Stimulated activated CD4-positive, alpha-beta T cell treated with anti-CD3 and anti-CD28 coated beads, TNF-alpha, amount 100 ng/mL, for 4 hours (primary cell): Measurements from ENCODE around the gene GPC5.
"Not testable (repeated sequence)": the region's sequence is repeated elsewhere in the genome, so short reads cannot be mapped to it uniquely, and the experiment has no call there.

ENCODE experiments used
- DNase-seq, 3 experiments: peaks; one replicate each; pipeline ENCODE4 v3.0.0-alpha.2; 2020; ENCODE audit warnings: low read depth in 3 of 3

Gene GPC5

DNA sequence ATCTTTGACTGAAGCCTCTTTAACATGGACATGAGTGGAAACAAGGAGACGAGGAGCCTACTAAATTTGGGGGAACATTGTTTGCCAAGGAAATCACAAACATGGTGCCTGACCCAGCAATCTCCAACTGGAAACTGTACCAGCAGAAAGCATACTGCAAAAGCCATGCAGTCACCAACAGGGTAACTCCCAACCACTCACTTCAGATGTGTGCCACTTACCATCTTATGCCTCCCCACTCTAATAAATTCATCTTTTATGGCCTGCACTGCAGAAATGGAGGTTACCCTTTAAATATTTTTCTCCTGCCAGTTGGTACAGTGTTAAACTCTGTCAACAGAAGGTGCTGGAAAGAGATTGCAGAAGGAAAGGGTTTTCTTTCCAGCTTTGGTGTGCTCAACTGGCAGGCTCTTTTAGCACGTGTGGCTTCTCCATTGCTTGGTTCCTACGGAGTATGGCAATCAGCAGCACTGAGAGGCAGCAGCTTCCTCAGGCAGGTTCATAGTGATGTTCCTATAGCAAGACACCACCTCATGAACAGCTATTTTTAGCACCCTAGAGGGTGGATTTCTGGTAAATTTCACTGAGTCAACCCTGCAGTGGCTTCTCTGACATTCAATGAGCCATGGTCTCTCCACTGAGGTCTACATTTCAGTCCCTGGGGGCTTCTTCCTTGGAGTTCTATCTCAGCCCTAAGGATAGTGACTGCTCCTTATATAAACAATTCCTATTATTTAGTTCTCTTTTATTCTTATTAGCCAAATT lies 29.6 kb upstream of the GPC5 start:
- no peak for DNase-seq

DNA sequence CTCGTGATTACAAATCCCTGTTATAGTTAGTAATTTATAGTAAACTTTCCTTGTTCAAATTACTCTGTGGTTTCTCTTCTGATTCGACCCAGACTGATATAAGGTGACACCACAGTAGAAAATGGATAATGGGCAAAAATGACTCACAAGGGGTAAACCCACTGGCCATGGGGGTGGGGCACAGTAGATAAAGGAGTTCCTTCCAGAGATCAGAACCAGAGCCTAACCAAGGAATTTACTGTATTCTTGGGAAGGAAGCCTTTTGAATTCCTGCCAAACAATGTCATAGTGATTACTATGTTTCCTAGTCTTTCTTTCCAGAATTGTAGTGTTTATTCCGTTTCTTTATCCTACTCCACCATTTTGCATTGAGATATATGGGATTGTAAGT lies 29.0 kb upstream of the GPC5 start:
- DNase-seq: no peak

DNA sequence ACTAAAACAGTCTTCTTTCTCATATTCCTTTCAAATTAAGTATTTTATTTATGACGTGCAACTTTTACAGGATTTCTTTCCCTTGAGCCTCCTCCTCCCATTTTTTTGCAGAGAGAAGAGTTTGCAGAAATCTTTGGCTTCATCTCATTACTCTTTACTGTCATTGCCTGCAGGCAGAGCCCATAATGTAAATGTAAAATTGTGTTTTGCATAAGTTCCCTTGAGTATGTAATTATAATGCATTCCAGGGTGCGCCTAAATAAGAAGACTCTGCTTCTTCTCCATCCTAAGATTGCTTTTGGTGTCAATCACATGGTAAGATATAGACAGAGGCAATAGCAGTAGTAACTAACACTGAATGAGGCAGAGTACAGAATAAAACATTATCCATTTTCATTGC lies 27.9 kb upstream of the GPC5 start:
- DNase-seq: no peak

DNA sequence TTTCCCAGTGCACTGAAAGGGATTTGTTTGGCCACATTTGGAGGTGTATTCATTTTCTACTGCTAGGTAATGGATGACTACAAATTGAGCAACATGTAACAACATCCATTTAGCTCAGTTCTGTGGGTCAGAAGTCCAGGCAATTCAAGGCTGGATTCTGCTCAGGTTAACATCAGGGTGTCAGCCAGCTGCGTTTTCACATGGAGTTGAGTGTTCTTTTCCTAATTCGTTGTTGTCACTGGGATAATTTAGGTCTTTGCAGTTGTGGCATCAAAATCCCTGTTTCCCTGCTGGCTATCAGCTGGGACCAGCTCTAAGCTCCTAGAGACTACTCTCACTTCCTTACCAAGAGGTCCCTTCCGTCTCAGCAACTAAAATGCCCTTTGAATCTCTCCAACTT lies 25.5 kb upstream of the GPC5 start:
- DNase-seq: no peak

DNA sequence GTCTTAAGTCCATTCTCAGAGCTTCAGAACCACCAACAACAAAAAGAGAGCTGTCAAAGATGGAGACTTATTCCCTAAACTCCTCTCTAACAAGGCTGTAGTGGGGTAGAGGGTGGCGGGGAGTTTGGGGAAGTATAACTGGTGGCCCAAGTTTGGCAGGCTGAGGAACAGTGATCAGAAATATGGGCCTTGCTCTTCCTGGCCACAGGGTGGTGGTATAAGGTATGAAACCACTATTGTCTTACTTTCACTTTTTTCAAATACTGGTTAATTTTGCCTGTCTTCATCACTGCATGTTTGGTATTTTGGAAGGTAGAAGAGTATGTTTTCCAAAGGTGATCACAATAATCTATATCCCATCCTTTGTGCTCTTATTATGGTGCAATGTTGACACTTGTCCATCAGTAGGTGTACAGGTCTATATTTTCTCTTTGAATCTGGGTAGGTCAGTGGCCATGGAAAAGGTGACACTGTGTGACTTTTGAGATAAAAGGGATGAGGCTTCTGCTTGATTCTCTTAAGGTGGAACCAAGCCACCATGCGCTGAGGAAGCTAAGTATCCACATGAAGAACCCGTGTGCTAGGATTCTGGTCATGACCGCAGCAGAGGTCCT lies 23.2 kb upstream of the GPC5 start:
- no peak for DNase-seq

DNA sequence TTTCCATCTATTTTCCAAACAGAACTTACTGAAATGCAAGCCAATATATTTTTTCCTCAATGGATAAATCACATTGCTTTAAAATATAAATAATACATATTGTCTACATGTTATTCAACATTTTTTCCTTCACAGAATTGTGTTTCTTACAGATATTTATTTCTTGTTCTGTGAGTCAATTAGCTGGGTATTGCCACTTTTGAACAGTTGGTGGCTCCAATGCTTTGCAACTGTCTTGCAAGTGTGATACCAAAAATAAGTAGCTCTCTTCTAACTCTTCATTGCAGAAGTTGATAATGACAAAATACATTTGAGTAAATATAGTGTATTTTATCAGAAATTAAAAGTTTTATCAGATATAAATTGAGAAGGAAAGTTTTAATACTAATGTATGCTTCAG lies 17.1 kb upstream of the GPC5 start:
- DNase-seq: no peak

DNA sequence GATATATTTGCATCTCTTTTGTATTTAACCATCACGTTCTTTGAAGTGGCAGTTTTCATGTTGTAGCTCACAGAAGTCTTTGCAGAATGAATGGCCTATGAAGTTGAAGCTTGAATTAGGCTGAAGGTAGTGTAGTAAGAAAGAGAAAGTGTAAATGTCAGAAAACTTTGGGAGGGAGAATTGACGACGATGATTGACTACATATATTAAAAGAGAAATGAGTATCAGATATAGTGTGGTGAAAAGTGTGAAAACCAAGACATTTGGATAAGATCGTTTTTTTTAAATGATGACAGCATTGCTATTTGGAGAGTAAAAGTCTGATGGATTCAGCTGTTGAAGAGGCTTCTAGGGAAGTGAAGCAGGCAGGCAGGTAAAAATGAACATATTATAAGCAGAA lies 14.6 kb upstream of the GPC5 start:
- DNase-seq: no peak

DNA sequence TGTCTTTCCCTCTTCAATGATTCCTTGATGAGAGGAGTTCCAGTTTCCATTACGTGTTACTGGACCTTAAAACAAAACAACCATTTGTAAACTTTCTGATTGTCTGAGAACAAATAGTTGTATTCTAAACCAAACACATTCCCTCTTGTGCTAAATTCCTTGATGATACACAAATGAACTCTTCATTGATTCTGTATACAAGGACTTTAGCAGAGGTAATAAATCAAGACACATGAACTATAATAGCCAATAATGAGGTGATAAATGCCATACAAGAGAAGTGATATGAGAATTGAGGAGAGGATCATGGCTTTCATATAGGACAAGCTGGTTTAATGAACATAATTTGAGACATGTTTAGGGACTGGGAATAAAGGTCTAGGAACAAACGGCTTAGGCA lies 13.5 kb upstream of the GPC5 start:
- no peak for DNase-seq

DNA sequence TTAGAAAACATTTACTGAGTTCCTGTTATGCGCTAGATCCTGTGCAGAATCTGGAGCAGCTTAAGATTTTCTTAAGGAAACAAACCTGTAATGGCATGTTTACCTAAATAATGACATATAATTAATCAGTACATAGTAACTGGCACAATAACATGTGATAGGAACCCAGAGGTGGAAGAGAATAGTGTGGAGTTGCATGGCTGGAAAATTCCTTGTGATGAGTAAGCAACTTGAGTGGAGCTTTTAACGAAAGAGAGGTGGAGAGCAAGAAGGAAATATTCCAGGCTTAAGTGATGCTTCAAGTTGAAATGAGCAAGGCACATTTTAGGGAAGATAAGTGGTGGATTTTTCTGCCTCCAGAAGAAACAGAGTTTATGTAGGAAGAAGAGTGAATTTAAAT lies 9.2 kb upstream of the GPC5 start:
- no peak for DNase-seq

DNA sequence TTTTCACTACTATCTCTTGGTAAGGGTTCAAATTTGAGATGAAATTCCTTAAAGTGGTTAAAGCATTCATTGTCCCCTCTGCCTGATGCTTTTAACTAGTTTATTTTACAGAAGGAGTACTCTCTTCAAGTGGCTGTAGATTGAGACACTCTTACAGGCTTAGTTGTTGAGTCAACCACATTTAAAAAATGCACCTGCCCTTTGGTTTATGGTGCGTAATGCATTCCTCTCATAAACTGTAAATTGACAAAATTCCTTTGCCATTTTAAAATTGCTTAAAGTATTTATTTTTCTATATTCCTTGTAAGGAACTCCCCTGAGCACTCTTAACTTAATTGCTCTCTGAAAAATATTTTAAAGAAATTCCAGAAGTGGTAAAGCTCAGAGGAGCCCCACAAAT lies 826 bp upstream of the GPC5 start:
- no peak for DNase-seq

DNA sequence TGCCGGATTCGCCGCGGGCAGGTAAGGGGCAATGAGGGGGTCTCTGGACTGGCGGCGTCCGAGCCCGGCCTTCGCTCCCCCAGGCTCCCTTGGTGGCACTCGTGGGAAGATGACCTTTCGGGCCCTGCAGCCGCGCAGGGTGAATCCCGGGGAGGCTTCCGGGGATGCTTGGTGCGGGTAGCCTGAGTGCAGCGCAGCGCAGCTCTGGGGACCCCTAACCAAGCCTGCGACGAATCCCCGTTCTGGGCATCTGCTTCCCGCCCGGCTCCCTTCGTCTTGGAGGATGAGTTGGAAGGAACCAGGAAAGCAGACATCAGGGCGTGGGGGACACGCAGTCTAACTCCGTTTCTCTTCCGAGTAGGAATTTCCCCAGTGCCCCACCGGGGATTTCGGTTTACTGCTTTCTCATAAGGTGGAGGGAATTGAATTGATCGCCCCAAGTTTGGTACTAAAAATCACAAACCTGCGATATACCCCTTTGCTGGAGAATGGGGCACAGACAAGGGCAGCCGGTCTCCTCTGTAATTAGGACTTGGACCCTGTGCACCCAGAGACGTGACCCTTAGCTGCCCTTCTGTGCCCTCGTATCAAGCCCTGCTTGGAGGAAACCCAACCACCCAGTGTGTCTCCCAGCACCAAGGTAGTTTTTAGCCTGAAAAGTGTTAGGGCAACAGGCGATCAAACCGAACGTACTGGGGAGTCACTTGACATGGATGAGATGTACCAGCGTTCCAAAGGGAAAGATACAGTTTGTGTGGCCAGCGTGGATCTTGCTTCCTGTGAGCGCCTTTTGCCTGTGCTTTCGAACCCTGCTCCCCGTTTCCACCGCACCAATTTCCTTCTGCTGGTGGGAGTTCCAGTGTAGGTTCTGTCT lies 1.0 kb downstream of the GPC5 start:
- DNase-seq: no peak

DNA sequence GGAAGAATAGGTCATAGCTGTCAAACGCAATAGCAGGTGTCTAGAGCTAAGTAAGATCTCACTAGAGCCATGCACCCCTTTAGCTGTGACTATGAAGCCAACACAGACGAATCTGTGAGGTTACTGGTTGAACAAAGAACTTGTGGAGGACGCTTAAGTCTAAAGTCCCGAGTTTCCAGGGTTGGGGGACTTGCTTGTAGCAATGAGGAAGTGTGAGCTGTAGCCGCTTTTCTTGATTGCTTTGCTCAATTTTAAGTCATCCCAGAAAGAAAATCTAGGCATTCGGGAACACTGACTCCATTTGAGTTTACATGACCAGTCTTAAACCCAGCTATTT lies 1.6 kb downstream of the GPC5 start:
- no peak for DNase-seq

DNA sequence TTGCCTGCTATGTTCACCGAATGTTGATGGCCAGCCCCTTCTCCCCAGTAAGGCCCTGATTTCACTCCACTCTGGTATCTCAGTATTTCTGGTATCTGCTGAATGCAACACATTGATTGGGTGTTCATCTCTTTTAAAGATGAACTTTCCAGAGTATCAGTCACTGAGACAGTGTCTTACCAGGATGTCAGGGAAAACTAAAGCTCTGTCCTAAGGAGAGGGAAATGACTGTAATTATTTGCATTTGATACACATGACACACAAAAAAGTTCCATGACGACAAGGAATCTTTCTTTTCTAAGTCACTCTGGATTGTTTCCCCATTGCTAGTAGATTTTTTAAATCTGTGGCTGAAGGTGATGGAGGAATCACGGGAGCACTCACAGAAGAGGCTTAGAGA lies 2.2 kb downstream of the GPC5 start:
- DNase-seq: no peak

DNA sequence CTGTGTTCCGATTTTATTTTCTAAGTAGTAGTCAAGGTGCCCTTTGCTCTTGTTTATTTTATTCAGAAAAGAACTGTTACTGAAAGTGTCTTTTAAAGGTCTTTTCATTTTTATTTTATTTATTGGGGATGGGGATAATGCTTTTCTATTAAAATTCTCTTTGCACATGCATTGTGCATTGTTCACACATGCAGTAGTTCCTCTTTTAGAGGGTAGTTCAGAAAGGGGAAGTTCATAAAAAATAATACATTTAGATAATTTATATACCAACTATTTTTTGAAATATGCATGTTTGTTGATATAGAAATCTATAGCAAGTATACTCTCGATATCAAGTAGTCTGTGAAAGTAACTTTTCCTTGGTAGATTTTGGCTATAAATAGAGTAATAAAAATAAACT lies 3.5 kb downstream of the GPC5 start:
- no peak for DNase-seq

DNA sequence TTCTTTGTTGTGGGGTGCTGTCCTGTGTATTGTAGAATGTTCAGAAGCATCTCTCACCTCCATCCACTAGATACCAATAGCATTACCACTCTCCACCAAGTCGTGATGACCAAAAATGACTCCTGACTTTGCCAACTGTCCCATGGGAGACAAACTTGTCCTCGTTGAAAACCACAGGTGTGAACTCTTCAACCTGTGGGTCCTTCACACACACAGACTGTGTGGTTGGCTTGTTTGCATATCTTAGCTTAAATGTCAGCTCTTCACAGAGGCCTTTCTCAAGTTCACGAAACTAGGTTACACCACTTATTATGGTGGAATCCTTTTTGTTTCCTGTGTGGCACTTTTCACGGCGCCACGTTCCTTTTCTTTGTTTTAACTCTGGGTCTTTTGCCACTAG lies 6.8 kb downstream of the GPC5 start:
- no peak for DNase-seq

DNA sequence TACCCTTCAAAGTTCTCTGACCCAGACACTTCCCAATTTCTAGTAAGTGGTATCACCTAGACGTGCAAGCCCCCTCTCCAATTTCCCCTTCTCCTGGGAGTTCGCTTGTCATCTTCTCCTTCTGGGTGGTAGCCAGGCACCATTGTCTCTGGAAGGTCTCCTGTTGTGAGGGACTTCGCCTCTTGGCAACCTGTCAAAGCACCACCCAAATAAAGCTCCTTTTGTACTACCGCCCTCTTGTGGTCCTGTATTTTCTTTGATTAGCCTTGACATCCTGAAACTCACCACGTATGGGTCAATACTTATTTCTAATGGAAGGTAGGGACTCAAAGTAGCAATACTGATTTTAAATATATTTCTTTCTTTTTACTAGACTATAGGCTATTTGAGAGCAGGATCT lies 8.2 kb downstream of the GPC5 start:
- no peak for DNase-seq

DNA sequence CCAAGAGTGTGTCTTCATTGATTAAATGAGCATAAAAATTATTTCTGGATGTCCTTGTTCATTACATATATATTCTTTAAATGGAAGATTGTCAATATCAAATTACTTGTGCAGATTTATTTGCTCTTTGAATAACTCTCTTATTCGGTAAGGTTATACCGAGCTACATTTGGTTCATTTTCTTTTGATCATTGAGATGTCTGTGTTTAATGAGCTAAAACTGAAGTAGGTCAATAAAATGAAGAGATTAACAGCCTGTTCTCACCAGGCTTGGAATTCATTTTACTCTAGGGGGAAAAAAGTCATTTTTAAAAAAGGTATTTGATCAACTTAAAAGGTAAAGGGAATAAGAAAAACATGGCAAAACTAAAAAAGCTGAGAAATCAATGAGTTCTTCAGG lies 10.6 kb downstream of the GPC5 start:
- no peak for DNase-seq

DNA sequence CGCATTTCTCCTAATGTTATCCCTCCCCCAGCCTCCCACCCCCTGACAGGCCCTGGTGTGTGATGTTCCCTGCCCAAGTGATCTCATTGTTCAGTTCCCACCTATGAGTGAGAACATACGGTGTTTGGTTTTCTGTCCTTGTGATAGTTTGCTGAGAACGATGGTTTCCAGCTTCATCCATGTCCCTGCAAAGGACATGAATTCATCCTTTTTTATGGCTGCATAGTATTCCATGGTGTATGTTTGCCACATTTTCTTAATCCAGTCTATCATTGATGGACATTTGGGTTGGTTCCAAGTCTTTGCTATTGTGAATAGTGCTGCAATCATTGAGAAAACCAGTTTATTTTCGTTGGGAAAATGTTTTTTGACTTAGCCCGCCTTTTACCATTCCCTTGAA lies 18.2 kb downstream of the GPC5 start:
- not testable (repeated sequence) for DNase-seq

DNA sequence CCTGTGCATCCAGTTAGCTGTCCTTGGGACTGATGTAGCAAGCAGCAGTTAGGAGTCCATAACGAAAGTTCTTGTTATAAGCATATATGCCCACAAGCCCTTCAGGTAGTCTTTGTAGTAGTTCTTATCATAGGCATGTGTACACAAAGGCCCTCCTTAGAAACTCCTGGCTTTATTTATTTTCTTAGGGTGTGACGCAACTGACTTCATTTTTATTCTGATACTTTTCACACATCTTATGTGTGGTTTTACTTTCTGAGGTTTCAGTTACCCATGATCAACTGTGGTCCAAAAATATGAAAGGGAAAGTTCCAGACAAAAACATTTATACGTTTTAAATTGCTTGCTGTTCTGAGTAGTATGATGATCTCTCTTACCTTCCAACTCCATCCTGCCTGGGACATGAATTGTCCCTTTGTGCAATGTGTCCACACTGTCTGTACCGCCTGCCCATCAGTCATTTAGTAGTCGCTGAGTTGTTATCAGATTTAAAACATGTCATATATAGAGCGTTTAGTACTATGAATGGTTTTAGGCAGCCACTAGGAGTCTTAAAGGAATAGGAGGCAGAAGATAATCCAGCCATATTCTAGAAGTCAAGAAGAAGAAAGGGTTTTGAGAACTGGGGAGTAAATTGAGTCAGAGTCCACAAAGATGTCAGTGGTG lies 19.4 kb downstream of the GPC5 start:
- no peak for DNase-seq

DNA sequence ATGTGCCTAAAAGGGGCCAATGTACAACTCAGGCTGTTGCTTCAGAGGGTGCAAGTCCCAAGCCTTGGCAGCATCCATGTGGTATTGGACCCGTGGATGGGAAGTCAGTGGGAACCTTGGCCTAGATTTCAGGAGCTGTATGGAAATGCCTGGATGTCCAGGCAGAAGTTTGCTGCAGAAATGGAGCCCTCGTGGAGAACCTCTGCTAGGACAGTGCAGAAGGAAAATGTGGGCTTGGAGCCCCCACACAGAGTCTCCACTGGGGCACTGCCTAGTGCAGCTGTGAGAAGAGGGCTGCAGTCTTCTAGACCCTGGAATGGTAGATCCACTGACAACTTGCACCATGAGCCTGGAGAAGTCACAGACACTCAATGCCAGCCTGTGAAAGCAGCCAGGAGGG lies 28.5 kb downstream of the GPC5 start:
- no peak for DNase-seq

DNA sequence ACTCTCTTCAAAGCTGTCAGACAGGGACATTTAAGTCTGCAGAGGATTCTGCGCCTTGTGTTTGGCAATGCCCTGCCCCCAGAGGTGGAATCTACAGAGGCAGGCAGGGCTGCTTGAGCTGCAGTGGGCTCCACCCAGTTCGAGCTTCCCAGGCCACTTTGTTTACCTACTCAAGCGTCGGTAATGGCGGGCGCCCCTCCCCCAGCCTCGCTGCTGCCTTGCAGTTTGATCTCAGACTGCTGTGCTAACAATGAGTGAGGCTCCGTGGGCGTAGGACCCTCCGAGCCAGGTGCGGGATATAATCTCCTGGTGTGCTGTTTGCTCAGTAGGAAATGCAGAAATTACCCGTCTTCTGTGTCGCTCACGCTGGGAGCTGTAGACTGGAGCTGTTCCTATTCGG lies 40.3 kb downstream of the GPC5 start:
- not testable (repeated sequence) for DNase-seq

DNA sequence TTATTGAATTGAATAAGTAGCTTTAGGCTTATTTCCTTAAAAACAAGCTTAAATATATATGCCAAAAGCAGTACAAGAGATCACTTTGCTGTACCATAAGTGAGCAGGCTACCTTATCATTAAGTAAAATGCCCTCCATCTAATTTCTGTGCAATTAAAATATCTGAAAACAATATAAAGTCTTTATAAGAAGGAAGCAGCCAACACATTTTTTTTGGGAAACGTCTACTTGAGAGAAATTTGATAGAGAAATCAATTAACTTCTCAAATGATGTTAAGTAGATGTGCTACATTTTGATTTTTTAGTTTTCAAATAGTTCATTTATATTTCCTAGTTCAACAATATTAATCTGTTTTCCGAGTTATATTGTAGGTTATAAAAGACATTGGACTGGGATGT lies 52.5 kb downstream of the GPC5 start:
- no peak for DNase-seq

DNA sequence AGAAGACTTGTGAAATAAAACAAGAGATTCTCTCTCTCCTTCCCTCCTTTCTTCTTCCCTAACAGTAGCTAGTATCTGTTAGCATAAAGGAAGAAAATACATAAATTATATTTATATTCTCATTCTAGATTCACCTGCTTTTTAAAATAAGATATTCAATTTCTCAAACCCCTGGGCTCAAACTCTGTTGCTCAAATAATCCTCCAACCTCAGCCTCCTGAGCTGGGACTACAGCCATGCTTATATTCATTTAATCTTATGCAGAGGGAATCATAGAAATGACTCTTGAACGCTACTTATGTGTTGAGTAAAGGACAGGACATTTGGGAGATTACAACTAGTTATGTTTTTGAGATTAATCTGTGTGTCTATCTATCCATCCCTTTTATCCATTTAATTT lies 56.2 kb downstream of the GPC5 start:
- no peak for DNase-seq
